ENCODE measurements around the gene MAB21L4.
A peak's percentile ranks its signal among the peaks of the same experiment; 100 is the strongest.

MAB21L4 gene

DNA sequence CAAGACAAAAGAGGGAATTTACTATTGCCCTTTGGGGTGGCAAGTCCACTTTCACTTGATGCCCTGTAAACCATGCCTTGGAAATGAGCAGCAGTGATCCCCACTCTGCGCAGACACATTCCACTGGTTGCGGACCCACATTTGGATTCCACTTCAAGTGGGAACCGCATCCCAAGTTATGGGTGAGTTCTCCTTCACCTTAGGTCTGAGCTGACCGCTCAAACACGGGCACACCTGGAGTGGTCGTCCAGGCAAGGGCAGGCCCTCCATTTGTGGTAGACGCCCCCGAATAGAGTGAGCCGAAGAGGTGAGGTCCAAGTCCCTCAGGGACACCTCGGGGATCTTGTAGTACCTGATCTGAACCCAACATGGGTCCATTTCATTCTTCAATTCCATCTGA lies 37.1 kb downstream of the MAB21L4 start:
- TF ChIP-seq, protein P1, sequence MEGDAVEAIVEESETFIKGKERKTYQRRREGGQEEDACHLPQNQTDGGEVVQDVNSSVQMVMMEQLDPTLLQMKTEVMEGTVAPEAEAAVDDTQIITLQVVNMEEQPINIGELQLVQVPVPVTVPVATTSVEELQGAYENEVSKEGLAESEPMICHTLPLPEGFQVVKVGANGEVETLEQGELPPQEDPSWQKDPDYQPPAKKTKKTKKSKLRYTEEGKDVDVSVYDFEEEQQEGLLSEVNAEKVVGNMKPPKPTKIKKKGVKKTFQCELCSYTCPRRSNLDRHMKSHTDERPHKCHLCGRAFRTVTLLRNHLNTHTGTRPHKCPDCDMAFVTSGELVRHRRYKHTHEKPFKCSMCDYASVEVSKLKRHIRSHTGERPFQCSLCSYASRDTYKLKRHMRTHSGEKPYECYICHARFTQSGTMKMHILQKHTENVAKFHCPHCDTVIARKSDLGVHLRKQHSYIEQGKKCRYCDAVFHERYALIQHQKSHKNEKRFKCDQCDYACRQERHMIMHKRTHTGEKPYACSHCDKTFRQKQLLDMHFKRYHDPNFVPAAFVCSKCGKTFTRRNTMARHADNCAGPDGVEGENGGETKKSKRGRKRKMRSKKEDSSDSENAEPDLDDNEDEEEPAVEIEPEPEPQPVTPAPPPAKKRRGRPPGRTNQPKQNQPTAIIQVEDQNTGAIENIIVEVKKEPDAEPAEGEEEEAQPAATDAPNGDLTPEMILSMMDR (IDR thresholded peaks at IDR 0.05; ENCODE audit: borderline replicate concordance, control extremely low read depth, extremely low read depth, insufficient read depth, missing control alignments) = no peak
- in situ Hi-C loops (cut with MboI; ENCODE audit: low sequenced_read_pairs, unreplicated experiment) = no loop called here
- DNase-seq (ENCODE audit: low spot score) = no peak

- in situ Hi-C loops (cut with MboI; ENCODE audit: low sequenced_read_pairs, unreplicated experiment) = no loop called here
- TF ChIP-seq, protein P1 (IDR thresholded peaks at IDR 0.05; ENCODE audit: borderline replicate concordance, control extremely low read depth, extremely low read depth, insufficient read depth, missing control alignments) = no peak
- no peak for DNase-seq (ENCODE audit: low spot score)
Measured at GRCh38 chr2:240858321-240858720, 37.6 kb downstream of the MAB21L4 start.

DNA sequence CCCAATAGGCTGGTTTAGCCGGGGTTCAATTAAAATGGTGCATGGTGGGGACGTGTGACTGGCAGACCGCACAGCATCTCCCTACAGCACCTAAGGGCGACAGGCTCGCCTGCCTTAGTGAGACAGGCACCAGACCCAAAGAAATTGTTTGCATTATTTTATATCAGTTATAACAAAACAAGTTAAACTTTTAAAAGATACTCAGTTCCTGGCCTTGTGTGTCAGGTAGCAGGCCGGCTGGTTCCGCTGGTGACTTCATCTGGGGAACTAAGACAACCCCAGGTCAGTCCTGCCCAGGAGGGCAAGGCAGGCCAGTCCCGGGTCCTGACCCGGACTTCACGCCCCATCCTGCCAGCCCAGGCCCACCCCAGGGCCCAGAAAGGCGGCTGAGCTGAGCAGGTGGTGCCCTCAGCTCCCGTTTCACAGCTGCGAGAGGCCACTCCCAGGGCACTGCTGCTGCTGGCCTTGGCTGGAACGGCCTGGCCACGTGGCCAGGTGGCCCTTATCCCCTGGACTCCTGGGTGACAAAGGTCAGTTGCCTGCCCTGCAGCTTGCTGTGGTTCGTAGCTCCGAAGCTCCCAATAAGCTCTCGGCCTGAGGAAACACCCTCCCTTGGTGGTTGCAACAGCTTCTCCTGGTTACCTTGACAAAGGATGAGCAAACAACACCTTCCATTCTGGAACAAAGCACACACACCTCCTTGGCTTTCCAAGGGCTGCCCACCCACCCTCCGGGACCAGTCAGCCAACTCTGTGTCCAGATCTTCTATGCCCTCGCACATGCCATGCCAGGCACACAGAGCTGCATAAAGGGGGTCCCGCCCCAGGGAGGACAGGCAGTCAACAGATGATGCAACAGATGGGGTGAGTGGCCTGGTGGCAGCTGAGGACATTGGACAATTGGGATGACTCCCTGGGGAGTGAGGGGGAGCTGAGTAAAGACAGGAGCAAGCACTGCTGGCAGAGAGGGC lies 38.6 kb downstream of the MAB21L4 start:
- TF ChIP-seq, protein P1 (IDR thresholded peaks at IDR 0.05; ENCODE audit: borderline replicate concordance, control extremely low read depth, extremely low read depth, insufficient read depth, missing control alignments) = no peak
- in situ Hi-C loops (cut with MboI; ENCODE audit: low sequenced_read_pairs, unreplicated experiment) = no loop called here
- DNase-seq (ENCODE audit: low spot score) = no peak

DNA sequence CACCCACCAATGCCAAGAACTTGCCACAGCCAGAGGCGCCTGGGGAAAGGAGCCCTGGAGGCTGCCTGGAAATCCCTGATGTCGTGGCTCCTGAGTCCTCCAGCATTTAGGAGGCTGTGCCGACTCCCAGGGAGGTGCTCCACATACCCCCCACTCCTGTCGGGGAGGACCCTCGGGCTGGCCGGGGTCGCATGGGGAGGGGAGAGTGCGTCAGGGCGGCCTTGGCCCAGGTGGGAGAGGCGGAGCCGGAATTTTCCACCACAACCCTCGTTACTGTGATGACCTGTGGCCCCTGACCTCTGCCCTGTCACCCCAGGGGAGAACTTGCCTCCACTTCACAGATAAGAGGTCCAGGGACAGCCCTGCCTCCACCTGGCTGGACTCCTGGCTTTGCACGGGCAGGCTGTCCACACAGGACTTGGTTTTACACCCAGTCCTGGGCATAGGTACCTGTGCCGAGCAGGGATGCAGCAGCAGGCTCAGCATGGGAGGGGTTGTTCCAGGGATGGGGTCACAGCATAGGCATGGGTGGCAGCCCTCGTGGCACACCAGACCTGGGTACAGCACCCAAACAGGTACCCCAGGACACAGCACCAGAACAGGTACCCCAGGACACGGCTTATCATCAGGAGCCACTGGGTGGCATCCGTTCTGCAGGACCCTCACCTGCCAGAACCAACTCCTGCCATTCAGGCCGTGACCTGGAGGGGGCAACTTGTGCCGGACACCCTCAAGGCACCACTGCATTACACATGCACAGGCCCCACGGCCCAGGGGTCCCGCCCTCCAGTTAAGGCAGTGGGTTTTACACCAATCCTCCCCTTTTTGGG lies 39.6 kb downstream of the MAB21L4 start:
- DNase-seq (ENCODE audit: low spot score) = peak; percentile 38
- in situ Hi-C loops (cut with MboI; ENCODE audit: low sequenced_read_pairs, unreplicated experiment) = no loop called here
- TF ChIP-seq, protein P1 (IDR thresholded peaks at IDR 0.05; ENCODE audit: borderline replicate concordance, control extremely low read depth, extremely low read depth, insufficient read depth, missing control alignments) = no peak

- TF ChIP-seq, protein P1 (IDR thresholded peaks at IDR 0.05; ENCODE audit: borderline replicate concordance, control extremely low read depth, extremely low read depth, insufficient read depth, missing control alignments) = no peak
- no peak for DNase-seq (ENCODE audit: low spot score)
- in situ Hi-C loops (cut with MboI; ENCODE audit: low sequenced_read_pairs, unreplicated experiment) = no loop called here
Measured at GRCh38 chr2:240855670-240856069, 40.3 kb downstream of the MAB21L4 start.

GRCh38 chr2:240852671-240853314 lies 43.2 kb downstream of the MAB21L4 start:
- TF ChIP-seq, protein P1 (IDR thresholded peaks at IDR 0.05; ENCODE audit: borderline replicate concordance, control extremely low read depth, extremely low read depth, insufficient read depth, missing control alignments) = no peak
- in situ Hi-C loops (cut with MboI; ENCODE audit: low sequenced_read_pairs, unreplicated experiment) = no loop called here
- DNase-seq (ENCODE audit: low spot score) = no peak
